ENCODE results near the gene CREB3. TPM values are rescaled to one million over a fixed set of nuclear protein-coding genes. Genes with fewer than 3 reads are reported as not detected.

The CREB3 gene
- total and polyA plus RNA-seq, 2 of the 4 experiments (the other 2 are of a cell fraction): 60.7 to 106 TPM

GRCh38 chr9:35740243-35740642 is 7.8 kb downstream of the CREB3 start:
- H2AFZ ChIP-seq (replicated peaks; ENCODE audit: low read length, poor library complexity): no peak overlapping the region
- H2BK5ac ChIP-seq (ENCODE audit: low read depth, low read length, poor library complexity, severe bottlenecking): no peak overlapping the region
- CTCF ChIA-PET: interaction anchor here (0.5 kb wide), 1 partner anchor 17 kb away, joined by 3 read pairs; no protein-coding TSS in a partner anchor
- H2AK9ac ChIP-seq (replicated peaks; ENCODE audit: low read depth, low read length, poor library complexity): no peak overlapping the region
- no peaks in the 10 kb centered on the region for H3K9me3 ChIP-seq (ENCODE audit: control insufficient read depth, insufficient read depth, low read length)
- TF ChIP-seq SMC3 (IDR thresholded peaks at IDR 0.05; ENCODE audit: low read depth, low read length) (no peak), USF2 (IDR thresholded peaks at IDR 0.05; ENCODE audit: low read depth, low read length) (no peak), FOS (IDR thresholded peaks at IDR 0.05; ENCODE audit: low read depth, low read length) (no peak), POLR2A (IDR thresholded peaks at IDR 0.05; ENCODE audit: low read depth, low read length) (no peak), MXI1 (IDR thresholded peaks at IDR 0.05; ENCODE audit: borderline replicate concordance, low read depth, low read length) (no peak), MAZ (IDR thresholded peaks at IDR 0.05; ENCODE audit: borderline replicate concordance, low read depth, low read length) (no peak), CHD1 (IDR thresholded peaks at IDR 0.05; ENCODE audit: low read depth, low read length) (no peak), MAFK (IDR thresholded peaks at IDR 0.05; ENCODE audit: low read depth, low read length) (no peak)
- no peak overlapping the region for H4K5ac ChIP-seq (ENCODE audit: low read depth, low read length)
- H2AK5ac ChIP-seq (ENCODE audit: low read depth, low read length): no peak overlapping the region
- no peak overlapping the region for H2BK20ac ChIP-seq (ENCODE audit: low read depth, low read length)
- no peak overlapping the region for H2BK120ac ChIP-seq (ENCODE audit: low read depth, low read length)
- in situ Hi-C loops (cut with MboI; ENCODE audit: low sequenced_read_pairs) (no loop called here), dilution Hi-C loops (cut with HindIII; ENCODE audit: low sequenced_read_pairs, unreplicated experiment) (no loop called here), intact Hi-C loops (cut with micrococcal nuclease) (no loop called here)
- H3K4me1 ChIP-seq (ENCODE audit: control insufficient read depth, insufficient read depth, low read length): no peaks in the 10 kb centered on the region
- no peak overlapping the region for H3K4ac ChIP-seq (ENCODE audit: low read depth, low read length)
- H3K56ac ChIP-seq (ENCODE audit: extremely low read depth, insufficient read depth, low read length): no peak overlapping the region
- WGBS, 2 experiments (ENCODE audit: extremely low coverage in 2 of 2, insufficient read length in 1 of 2): 100% methylated on average over 1 of the region's 6 CpGs; no CpG with 5 or more reads in 1 of the 2 experiments
- H4K8ac ChIP-seq (ENCODE audit: low read depth in 2 of 2, low read length in 2 of 2): no peak overlapping the region
- DNase-seq (no peak), ATAC-seq (ENCODE audit: low read depth) (no peak)
- no peak overlapping the region for H3K23ac ChIP-seq (ENCODE audit: low read depth, low read length)
- H3K14ac ChIP-seq (replicated peaks; ENCODE audit: low read depth, low read length): no peak overlapping the region
- H3K79me1 ChIP-seq (ENCODE audit: low read depth in 1 of 2, low read length in 2 of 2): peaks cover 32 to 87% of the 10 kb centered on the region in 2 experiments
- no peak overlapping the region for H4K91ac ChIP-seq (ENCODE audit: insufficient read depth, low read depth, low read length)
- no peak overlapping the region for H3K18ac ChIP-seq (ENCODE audit: low read depth, low read length)
- no TSS peak for BruUV-seq (replicated peaks)
- POLR2A ChIA-PET (ENCODE audit: unreplicated experiment): no interaction called here
- no peak overlapping the region for H3K27ac ChIP-seq (ENCODE audit: insufficient read depth, low read length)
- H3K27me3 ChIP-seq (ENCODE audit: control insufficient read depth, insufficient read depth, low read length): no peaks in the 10 kb centered on the region
- peaks cover 82% of the 10 kb centered on the region for H3K36me3 ChIP-seq (ENCODE audit: control insufficient read depth, insufficient read depth, low read length)
- H2BK15ac ChIP-seq (ENCODE audit: low read depth, low read length): no peak overlapping the region
- no peak overlapping the region for H3K9ac ChIP-seq (ENCODE audit: low read depth, low read length)
- no peak overlapping the region for H3K4me2 ChIP-seq (ENCODE audit: low read depth, low read length)
- H3K9me1 ChIP-seq (ENCODE audit: insufficient read depth, low read length): peaks cover 3% of the 10 kb centered on the region; the same call in 1 of the 2 replicates
- peaks cover 24% of the 10 kb centered on the region for H4K20me1 ChIP-seq (ENCODE audit: insufficient read depth, low read length)
- H3K4me3 ChIP-seq (ENCODE audit: insufficient read depth, low read depth, low read length): no peak overlapping the region

Measured in IMR-90 (cell line).